HepG2 (cell line): Measurements from ENCODE around the gene CPT1C. TPM values are rescaled to one million over a fixed set of nuclear protein-coding genes. Genes with fewer than 3 reads are reported as not detected.
A peak's percentile ranks its signal among the peaks of the same experiment; 100 is the strongest.

Experiments
- EP300 ChIP-seq, 3 experiments: sonication (generic) in 1 of 3; formaldehyde crosslinking in 1 of 3; IDR thresholded peaks; 2 replicates each; pipeline versions ENCODE4 v1.5.1 to v1.6.1; 2011 to 2020; ENCODE audit warnings: low read depth in 2 of 3, low read length in 2 of 3, borderline replicate concordance in 1 of 3, improper control_type of control experiment in 1 of 3, mild to moderate bottlenecking in 1 of 3, missing genetic modification reagents in 1 of 3, moderate library complexity in 1 of 3
- ETV5 ChIP-seq: IDR thresholded peaks from 2 replicates; pipeline ENCODE4 v1.6.1; 2018; ENCODE audit warnings: missing biosample characterization, missing genetic modification reagents, inconsistent platforms, borderline replicate concordance
- GTF2F1 ChIP-seq: fragments of 150-350 bp; IDR thresholded peaks from 2 replicates; pipeline ENCODE4 v1.6.1; 2014; ENCODE audit warnings: low read length
- KDM2A ChIP-seq: sonication (generic); formaldehyde crosslinking; IDR thresholded peaks from 2 replicates; pipeline ENCODE4 v1.4.0; 2020; ENCODE audit warnings: low read depth, missing genetic modification reagents, borderline replicate concordance
- KLF6 ChIP-seq: IDR thresholded peaks from 2 replicates; pipeline ENCODE4 v1.8.0; 2016; ENCODE audit warnings: missing biosample characterization, missing genetic modification reagents
- MIXL1 ChIP-seq: IDR thresholded peaks from 2 replicates; pipeline ENCODE4 v1.6.1; 2016
- NR3C1 ChIP-seq: sonication (generic); formaldehyde crosslinking; IDR thresholded peaks from 2 replicates; pipeline ENCODE4 v1.4.0; 2020; ENCODE audit warnings: missing genetic modification reagents
- PHF20 ChIP-seq: sonication (generic); formaldehyde crosslinking; IDR thresholded peaks from 2 replicates; pipeline ENCODE4 v1.5.0; 2020; ENCODE audit warnings: mild to moderate bottlenecking, missing genetic modification reagents
- RELA ChIP-seq: sonication (generic); formaldehyde crosslinking; IDR thresholded peaks from 2 replicates; pipeline ENCODE4 v1.4.0; 2020; ENCODE audit warnings: missing genetic modification reagents
- SMC3 ChIP-seq: IDR thresholded peaks from 2 replicates; pipeline ENCODE4 v1.6.1; 2011; ENCODE audit warnings: low read length, improper control_type of control experiment
- SOX6 ChIP-seq, 2 experiments: fragments of 450-650 bp in 1 of 2; sonication (generic) in 1 of 2; formaldehyde crosslinking in 1 of 2; IDR thresholded peaks; 2 replicates each; pipeline versions ENCODE4 v1.4.0 to v1.6.1; 2017 to 2020; ENCODE audit warnings: antibody characterized with exemption in 1 of 2, mild to moderate bottlenecking in 1 of 2, missing genetic modification reagents in 1 of 2
- TCF7 ChIP-seq: sonication (generic); IDR thresholded peaks from 2 replicates; pipeline ENCODE4 v1.6.1; 2016; ENCODE audit warnings: antibody characterized with exemption, low read depth
- ZFAT ChIP-seq: sonication (generic); formaldehyde crosslinking; conservative IDR thresholded peaks from 2 replicates; pipeline ENCODE4 v1.8.1; 2023; ENCODE audit warnings: missing genetic modification reagents, inconsistent platforms
- ZNF34 ChIP-seq: sonication (generic); formaldehyde crosslinking; IDR thresholded peaks from 2 replicates; pipeline ENCODE4 v1.4.0; 2020; ENCODE audit warnings: mild to moderate bottlenecking, missing genetic modification reagents, borderline replicate concordance
- ZNF431 ChIP-seq: sonication (generic); formaldehyde crosslinking; IDR thresholded peaks from 2 replicates; pipeline ENCODE4 v1.9.0; 2022; ENCODE audit warnings: missing genetic modification reagents, low read depth, mild to moderate bottlenecking, borderline replicate concordance
- ZNF788 ChIP-seq: sonication (generic); formaldehyde crosslinking; IDR thresholded peaks from 2 replicates; pipeline ENCODE4 v1.5.0; 2020; ENCODE audit warnings: mild to moderate bottlenecking, missing genetic modification reagents, borderline replicate concordance
- ZSCAN9 ChIP-seq: IDR thresholded peaks from 2 replicates; pipeline ENCODE4 v1.6.1; 2016; ENCODE audit warnings: borderline replicate concordance
- polyA plus RNA-seq, 8 experiments: library from polyadenylated mRNA; depleted of rRNA in 3 of 8; stranded (reverse) in 7 of 8; unstranded in 1 of 8; fragments of >200 nt; fragmentation: Illumina TruSeq in 4 of 8; extraction: Trizol in 4 of 8; gene quantifications; 2 replicates each; pipeline versions ENCODE4 v1.2.1 to v1.2.3, GENCODE V29; 2011 to 2016; ENCODE audit warnings: low read depth in 4 of 8, missing spikeins in 1 of 8, mixed read lengths in 1 of 8; ENCODE audit not compliant: insufficient read depth in 1 of 8
- total RNA-seq, 5 experiments: library from RNA; depleted of rRNA; stranded (reverse); fragments of >200 nt; fragmentation: Illumina TruSeq; extraction: Trizol; gene quantifications; 2 replicates each; pipeline ENCODE4 v1.2.3, GENCODE V29; 2016; ENCODE audit warnings: low read depth in 1 of 5
- TF ChIP-seq, protein P1 (sequence below): sonication (generic); formaldehyde crosslinking; IDR thresholded peaks from 2 replicates; pipeline ENCODE4 v1.4.0; 2020; ENCODE audit warnings: missing genetic modification reagents
- TF ChIP-seq, protein P2 (sequence below): sonication (generic); formaldehyde crosslinking; IDR thresholded peaks from 2 replicates; pipeline ENCODE4 v1.4.0; 2020; ENCODE audit warnings: mild to moderate bottlenecking, missing genetic modification reagents

CPT1C gene
- total and polyA plus RNA-seq, 2 of the 13 experiments (the other 11 are each of a cell fraction or from before 2014, with no cell fraction given), result 0.18 TPM; not detected in 1

DNA sequence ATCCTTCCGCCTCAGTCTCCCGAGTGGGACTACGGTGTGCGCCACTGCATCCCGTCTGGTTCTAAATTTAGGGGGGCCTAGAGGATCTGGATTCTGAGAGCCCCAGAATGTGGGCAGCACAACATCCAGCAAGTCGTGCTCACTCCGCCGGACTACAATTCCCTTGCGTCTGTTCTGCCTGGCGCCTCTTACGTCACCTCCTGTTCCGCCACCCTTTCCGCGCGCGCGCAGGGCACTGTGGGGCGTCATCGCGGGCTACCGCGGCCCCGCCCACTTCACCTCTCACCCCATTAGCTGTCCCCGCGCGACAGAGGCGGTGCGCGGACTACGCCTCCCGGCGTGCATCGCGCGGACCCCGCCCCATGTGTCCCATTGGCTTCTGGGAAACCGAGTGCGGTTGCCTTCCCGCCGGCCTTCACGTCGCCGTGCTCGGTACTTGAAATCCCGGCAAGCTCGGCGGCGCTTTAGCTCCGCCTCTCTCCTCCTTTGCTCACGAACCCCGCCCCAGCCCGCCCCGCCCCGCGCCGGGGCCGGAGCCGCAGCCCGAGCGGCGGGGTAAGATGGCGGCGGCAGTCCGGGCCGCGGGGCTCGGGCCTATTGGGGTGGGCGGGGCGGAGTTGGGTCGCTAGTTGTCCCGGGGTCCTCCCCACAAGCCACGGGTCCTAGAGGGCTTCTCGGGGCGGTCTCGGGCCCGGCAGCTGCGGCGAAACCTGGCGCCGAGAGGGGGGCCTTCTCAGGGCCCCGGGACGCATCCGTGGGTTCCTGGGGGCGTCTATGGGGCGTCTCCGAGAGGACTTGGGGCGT, 49.0 kb upstream of the CPT1C start, which contains the start of gene SCAF1 (continued):
- TF ChIP-seq, protein P1, sequence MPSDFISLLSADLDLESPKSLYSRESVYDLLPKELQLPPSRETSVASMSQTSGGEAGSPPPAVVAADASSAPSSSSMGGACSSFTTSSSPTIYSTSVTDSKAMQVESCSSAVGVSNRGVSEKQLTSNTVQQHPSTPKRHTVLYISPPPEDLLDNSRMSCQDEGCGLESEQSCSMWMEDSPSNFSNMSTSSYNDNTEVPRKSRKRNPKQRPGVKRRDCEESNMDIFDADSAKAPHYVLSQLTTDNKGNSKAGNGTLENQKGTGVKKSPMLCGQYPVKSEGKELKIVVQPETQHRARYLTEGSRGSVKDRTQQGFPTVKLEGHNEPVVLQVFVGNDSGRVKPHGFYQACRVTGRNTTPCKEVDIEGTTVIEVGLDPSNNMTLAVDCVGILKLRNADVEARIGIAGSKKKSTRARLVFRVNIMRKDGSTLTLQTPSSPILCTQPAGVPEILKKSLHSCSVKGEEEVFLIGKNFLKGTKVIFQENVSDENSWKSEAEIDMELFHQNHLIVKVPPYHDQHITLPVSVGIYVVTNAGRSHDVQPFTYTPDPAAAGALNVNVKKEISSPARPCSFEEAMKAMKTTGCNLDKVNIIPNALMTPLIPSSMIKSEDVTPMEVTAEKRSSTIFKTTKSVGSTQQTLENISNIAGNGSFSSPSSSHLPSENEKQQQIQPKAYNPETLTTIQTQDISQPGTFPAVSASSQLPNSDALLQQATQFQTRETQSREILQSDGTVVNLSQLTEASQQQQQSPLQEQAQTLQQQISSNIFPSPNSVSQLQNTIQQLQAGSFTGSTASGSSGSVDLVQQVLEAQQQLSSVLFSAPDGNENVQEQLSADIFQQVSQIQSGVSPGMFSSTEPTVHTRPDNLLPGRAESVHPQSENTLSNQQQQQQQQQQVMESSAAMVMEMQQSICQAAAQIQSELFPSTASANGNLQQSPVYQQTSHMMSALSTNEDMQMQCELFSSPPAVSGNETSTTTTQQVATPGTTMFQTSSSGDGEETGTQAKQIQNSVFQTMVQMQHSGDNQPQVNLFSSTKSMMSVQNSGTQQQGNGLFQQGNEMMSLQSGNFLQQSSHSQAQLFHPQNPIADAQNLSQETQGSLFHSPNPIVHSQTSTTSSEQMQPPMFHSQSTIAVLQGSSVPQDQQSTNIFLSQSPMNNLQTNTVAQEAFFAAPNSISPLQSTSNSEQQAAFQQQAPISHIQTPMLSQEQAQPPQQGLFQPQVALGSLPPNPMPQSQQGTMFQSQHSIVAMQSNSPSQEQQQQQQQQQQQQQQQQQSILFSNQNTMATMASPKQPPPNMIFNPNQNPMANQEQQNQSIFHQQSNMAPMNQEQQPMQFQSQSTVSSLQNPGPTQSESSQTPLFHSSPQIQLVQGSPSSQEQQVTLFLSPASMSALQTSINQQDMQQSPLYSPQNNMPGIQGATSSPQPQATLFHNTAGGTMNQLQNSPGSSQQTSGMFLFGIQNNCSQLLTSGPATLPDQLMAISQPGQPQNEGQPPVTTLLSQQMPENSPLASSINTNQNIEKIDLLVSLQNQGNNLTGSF, result no peak
- peak; percentile 63; the same call in 1 of the 2 replicates for TF ChIP-seq PHF20 (CRISPR knock-in tag)
- peak; percentile 80 for TF ChIP-seq KDM2A (CRISPR knock-in tag)
- no peak for TF ChIP-seq RELA (CRISPR knock-in tag)
- TF ChIP-seq ZNF788 (CRISPR knock-in tag), result peak; percentile 82; the same call in 1 of the 2 replicates
- no peak for TF ChIP-seq SMC3
- no peak for TF ChIP-seq TCF7
- TF ChIP-seq, protein P2, sequence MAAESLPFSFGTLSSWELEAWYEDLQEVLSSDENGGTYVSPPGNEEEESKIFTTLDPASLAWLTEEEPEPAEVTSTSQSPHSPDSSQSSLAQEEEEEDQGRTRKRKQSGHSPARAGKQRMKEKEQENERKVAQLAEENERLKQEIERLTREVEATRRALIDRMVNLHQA, result no peak
- no peak for TF ChIP-seq ZNF34 (CRISPR knock-in tag)
- no peak; the same call in 1 of the 2 replicates for TF ChIP-seq ZSCAN9 (CRISPR knock-in tag)
- TF ChIP-seq ETV5 (CRISPR knock-in tag), result peak; percentile 55
- TF ChIP-seq NR3C1 (CRISPR knock-in tag), result no peak
- no peak for TF ChIP-seq KLF6 (CRISPR knock-in tag)
- TF ChIP-seq MIXL1 (CRISPR knock-in tag), result peak; percentile 81
- TF ChIP-seq EP300 (IDR thresholded peaks at IDR 0.05; ENCODE audit: low read depth in 2 of 2, low read length in 2 of 2), result peak in 1 of 2 experiments; percentile 67; a peak in 1 of 4 replicates
- no peak; the same call in 1 of the 2 replicates for TF ChIP-seq EP300 (CRISPR knock-in tag; IDR thresholded peaks at IDR 0.05; ENCODE audit: borderline replicate concordance)
- no peak for TF ChIP-seq SOX6 (IDR thresholded peaks at IDR 0.05)
- TF ChIP-seq SOX6 (CRISPR knock-in tag; IDR thresholded peaks at IDR 0.05), result peak; percentile 69; the same call in 1 of the 2 replicates
- 0 out of 2 replicates have a peak, but pooled peaks have one; percentile 47 for TF ChIP-seq GTF2F1
- TF ChIP-seq ZFAT (CRISPR knock-in tag), result no peak
- no peak for TF ChIP-seq ZNF431 (CRISPR knock-in tag)
